Measurements from ENCODE around the gene ZNF512. TPM values are rescaled to one million over a fixed set of nuclear protein-coding genes. Genes with fewer than 3 reads are reported as not detected.
"Not testable (repeated sequence)": the region's sequence is repeated elsewhere in the genome, so short reads cannot be mapped to it uniquely, and the experiment has no call there.

Gene ZNF512, protein sequence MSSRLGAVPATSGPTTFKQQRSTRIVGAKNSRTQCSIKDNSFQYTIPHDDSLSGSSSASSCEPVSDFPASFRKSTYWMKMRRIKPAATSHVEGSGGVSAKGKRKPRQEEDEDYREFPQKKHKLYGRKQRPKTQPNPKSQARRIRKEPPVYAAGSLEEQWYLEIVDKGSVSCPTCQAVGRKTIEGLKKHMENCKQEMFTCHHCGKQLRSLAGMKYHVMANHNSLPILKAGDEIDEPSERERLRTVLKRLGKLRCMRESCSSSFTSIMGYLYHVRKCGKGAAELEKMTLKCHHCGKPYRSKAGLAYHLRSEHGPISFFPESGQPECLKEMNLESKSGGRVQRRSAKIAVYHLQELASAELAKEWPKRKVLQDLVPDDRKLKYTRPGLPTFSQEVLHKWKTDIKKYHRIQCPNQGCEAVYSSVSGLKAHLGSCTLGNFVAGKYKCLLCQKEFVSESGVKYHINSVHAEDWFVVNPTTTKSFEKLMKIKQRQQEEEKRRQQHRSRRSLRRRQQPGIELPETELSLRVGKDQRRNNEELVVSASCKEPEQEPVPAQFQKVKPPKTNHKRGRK
- 10 to 100 TPM; 28.8 to 42.7 (median 39.7) TPM for total RNA-seq

DNA sequence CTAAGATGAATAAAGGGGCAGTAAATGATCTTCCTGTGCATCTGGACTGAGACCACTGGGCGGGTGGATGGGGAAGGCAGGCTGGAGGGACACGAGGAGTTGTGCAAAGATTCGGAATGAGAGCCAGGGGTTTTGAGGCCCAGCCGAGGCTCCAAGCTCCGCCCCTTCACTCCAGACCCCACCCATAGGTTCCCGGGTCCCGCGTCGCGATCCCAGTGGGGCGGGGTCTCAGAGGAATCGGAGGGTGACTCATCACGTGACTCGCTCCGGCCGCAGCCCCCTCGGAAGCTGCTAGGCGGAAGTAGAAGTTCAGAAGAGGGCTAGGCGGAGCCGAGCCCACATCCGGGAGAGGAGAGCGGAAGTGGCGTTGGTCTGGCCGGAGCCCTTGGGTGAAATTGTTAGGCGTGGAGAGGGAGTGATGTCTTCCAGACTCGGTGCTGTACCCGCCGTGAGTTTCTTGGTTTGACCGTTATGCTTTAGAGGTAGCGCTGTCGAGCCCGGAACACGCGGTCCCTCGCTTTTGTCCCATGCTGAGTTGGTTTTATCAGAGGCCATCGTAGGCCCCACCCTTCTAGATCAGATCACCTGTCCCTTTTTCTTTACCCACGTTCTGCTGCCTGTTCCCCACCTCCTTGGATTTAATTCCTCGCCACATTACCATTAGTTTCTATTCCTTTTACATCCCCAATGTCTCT lies at the start of gene ZNF512:
Gene ZNF512, plus strand, starts transcription at position 348 of the 695 bp plus-strand sequence. Its CDS starts 71 bp downstream, at position 419.
- H3K4me3 ChIP-seq: peak within 1 kb of the TSS; percentile 65 to 73 (median 70)
- DNase-seq (ENCODE audit: low spot score in 2 of 2): peak; percentile 75 to 85
- H3K9me3 ChIP-seq: peaks cover 14 to 16% of the 10 kb centered on the region in 2 donors
- peak within 1 kb of the TSS; percentile 74 to 78 for H3K27ac ChIP-seq
- TF ChIP-seq POLR2A (IDR thresholded peaks at IDR 0.05) (no peak), POLR2AphosphoS5 (IDR thresholded peaks at IDR 0.05) (peak; percentile 65 to 78 (median 77))
- TF ChIP-seq, protein P1, sequence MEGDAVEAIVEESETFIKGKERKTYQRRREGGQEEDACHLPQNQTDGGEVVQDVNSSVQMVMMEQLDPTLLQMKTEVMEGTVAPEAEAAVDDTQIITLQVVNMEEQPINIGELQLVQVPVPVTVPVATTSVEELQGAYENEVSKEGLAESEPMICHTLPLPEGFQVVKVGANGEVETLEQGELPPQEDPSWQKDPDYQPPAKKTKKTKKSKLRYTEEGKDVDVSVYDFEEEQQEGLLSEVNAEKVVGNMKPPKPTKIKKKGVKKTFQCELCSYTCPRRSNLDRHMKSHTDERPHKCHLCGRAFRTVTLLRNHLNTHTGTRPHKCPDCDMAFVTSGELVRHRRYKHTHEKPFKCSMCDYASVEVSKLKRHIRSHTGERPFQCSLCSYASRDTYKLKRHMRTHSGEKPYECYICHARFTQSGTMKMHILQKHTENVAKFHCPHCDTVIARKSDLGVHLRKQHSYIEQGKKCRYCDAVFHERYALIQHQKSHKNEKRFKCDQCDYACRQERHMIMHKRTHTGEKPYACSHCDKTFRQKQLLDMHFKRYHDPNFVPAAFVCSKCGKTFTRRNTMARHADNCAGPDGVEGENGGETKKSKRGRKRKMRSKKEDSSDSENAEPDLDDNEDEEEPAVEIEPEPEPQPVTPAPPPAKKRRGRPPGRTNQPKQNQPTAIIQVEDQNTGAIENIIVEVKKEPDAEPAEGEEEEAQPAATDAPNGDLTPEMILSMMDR (IDR thresholded peaks at IDR 0.05): peak in 1 of 3 donors; percentile 20
- H3K27me3 ChIP-seq: no peaks in the 10 kb centered on the region
- no peaks in the 10 kb centered on the region for H3K4me1 ChIP-seq
- intact Hi-C loops (cut with DNase I; ENCODE audit: low total_unique reads): no loop called here
- no peaks in the 10 kb centered on the region for H3K36me3 ChIP-seq

DNA sequence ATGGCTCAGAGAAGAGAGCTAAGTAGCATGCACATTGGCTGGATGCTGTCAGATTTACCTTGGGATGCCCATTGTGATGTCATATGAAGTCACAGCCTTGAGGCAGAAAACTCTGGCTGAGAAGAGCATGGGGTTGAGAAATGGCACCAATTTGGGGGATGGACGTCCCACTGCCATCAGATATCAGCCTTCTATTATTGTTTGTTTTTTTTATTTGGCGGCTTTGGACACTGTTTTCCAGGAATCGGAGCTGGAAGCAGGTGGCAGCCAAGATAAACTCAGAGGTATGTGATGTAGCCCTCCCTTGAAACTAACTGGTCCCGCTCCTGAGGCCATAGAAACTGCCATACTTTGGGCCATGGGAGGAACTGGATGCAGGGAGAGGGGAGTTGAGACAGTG lies 45.6 kb upstream of the ZNF512 start:
- TF ChIP-seq POLR2A (IDR thresholded peaks at IDR 0.05): no peak
- intact Hi-C loops (cut with DNase I; ENCODE audit: low total_unique reads): no loop called here
- Histone ChIP-seq H3K27ac (no peak overlapping the region), H3K36me3 (no peaks in the 10 kb centered on the region), H3K9me3 (no peaks in the 10 kb centered on the region), H3K27me3 (no peaks in the 10 kb centered on the region), H3K4me1 (no peaks in the 10 kb centered on the region), H3K4me3 (no peak overlapping the region)
- no peak for DNase-seq (ENCODE audit: low spot score in 2 of 2)

DNA sequence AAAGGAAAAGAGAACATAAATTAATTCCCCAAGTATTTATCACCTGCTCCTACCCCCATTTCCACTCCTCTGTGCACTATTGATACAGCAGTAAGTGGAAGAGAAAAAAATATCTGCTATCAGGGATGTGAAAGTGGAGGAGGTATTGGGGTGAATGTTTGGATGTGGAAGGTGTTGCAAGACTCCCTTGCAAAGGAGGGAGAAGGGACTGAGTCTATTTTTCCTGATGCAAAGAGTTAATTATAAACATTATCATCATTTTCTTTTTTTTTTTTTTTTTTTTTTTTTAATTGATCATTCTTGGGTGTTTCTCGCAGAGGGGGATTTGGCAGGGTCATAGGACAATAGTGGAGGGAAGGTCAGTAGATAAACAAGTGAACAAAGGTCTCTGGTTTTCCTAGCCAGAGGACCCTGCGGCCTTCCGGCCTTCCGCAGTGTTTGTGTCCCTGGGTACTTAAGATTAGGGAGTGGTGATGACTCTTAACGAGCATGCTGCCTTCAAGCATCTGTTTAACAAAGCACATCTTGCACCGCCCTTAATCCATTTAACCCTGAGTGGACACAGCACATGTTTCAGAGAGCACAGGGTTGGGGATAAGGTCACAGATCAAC lies 43.9 kb upstream of the ZNF512 start:
- H3K27ac ChIP-seq; H3K9me3 ChIP-seq; intact Hi-C loops (cut with DNase I; ENCODE audit: low total_unique reads); DNase-seq (ENCODE audit: low spot score in 2 of 2); H3K4me3 ChIP-seq; H3K4me1 ChIP-seq; H3K27me3 ChIP-seq; H3K36me3 ChIP-seq: not testable (repeated sequence)

DNA sequence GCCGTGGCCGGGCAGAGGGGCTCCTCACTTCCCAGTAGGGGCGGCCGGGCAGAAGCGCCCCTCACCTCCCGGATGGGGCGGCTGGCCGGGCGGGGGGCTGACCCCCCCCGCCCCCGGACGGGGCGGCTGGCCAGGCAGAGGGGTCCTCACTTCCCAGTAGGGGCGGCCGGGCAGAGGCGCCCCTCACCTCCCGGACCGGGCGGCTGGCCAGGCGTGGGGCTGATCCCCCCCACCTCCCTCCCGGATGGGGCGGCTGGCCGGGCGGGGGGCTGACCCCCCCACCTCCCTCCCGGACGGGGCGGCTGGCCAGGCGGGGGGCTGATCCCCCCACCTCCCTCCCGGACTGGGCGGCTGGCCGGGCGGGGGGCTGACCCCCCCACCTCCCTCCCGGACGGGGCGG lies 43.2 kb upstream of the ZNF512 start:
- H3K27ac ChIP-seq; H3K4me3 ChIP-seq; H3K27me3 ChIP-seq; intact Hi-C loops (cut with DNase I; ENCODE audit: low total_unique reads); H3K9me3 ChIP-seq; H3K36me3 ChIP-seq; H3K4me1 ChIP-seq; DNase-seq (ENCODE audit: low spot score in 2 of 2): not testable (repeated sequence)

DNA sequence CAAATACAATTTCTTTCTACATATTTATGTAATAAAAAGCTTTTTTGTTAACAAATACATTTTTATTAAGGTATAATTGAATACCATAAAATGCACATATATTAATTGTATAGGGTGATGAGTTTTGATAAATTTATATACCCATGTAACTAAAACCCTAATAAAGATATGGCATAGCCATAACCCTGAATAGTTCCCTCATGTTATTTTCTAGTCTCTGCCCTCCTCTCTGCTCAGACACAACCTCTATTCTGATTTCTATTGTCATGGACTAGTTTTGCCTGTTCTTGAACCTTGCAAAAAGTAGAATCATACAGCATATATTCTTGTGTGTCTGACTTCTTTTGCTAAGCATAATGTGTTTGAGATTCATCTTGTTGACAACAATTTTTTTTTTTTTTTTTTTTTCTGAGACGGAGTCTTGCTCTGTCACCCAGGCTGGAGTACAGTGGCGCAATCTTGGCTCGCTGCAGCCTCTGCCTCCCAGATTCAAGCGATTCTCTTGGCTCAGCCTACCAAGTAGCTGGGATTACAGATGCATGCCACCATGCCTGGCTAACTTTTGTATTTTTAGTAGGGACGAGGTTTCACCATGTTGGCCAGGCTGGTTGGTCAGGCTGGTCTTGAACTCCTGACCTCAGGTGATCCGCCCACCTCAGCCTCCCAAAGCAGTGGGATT lies 38.6 kb upstream of the ZNF512 start:
- intact Hi-C loops (cut with DNase I; ENCODE audit: low total_unique reads): no loop called here
- TF ChIP-seq POLR2A (IDR thresholded peaks at IDR 0.05) (no peak), POLR2AphosphoS5 (IDR thresholded peaks at IDR 0.05) (no peak)
- TF ChIP-seq, protein P1 (IDR thresholded peaks at IDR 0.05): no peak
- no peak overlapping the region for H3K4me3 ChIP-seq
- no peaks in the 10 kb centered on the region for H3K9me3 ChIP-seq
- no peaks in the 10 kb centered on the region for H3K36me3 ChIP-seq
- no peak for DNase-seq (ENCODE audit: low spot score in 2 of 2)
- H3K27ac ChIP-seq: no peak overlapping the region
- H3K27me3 ChIP-seq: no peaks in the 10 kb centered on the region
- H3K4me1 ChIP-seq: no peaks in the 10 kb centered on the region

DNA sequence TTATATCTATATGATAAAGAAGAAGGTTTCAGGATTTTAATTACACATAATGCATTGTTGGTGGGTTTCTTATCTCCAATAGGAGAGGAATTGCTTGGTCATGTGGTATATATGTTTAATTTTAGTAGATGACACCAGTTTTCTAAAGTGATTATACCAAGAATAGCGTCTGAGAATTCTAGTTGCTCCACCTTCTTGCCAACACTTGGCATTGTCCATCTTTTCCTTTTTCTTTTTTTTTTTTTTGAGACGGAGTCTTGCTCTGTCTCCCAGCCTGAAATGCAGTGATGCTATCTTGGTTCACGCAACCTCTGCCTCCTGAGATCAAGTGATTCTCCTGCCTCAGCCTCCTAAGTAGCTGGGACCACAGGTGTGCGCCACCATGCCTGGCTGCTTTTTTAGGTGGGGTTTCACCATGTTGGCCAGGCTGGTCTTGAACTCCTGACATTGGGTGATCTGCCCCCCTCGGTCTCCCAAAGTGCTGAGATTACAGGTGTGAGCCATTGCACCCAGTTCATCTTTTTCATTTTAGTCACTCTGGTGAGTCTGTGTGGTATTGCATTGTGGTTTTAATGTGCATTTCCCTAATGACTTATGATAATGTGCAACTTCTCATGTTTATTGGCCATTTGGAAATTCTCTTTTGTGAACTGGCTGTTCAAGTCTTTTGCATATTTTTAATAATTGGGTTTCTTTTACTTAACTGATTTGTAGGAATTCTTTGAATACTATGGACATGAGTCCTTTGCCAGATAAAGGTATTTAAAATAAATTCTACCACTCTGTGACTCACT lies 37.3 kb upstream of the ZNF512 start:
- no peak overlapping the region for H3K27ac ChIP-seq
- intact Hi-C loops (cut with DNase I; ENCODE audit: low total_unique reads): no loop called here
- no peak overlapping the region for H3K4me3 ChIP-seq
- H3K9me3 ChIP-seq: no peaks in the 10 kb centered on the region
- no peaks in the 10 kb centered on the region for H3K4me1 ChIP-seq
- H3K27me3 ChIP-seq: no peaks in the 10 kb centered on the region
- no peak for DNase-seq (ENCODE audit: low spot score in 2 of 2)
- H3K36me3 ChIP-seq: no peaks in the 10 kb centered on the region
- TF ChIP-seq, protein P1 (IDR thresholded peaks at IDR 0.05): no peak
